Keratinocyte (primary cell): ENCODE measurements around the gene CDCA3. TPM values are rescaled to one million over a fixed set of nuclear protein-coding genes. Genes with fewer than 3 reads are reported as not detected.

Experiments
- DNase-seq: peaks from one replicate; pipeline ENCODE4 v3.0.0-alpha.2; 2011; ENCODE audit warnings: low read depth, missing footprints, low spot score
- FAIRE-seq: peaks from 2 replicates; lab custom pipeline; 2011; peaks lifted over from hg19 to GRCh38; lab: Jason Lieb, UNC
- H2AFZ ChIP-seq: 2 replicates; pipeline ENCODE4 v1.6.0; 2012; ENCODE audit warnings: low read length, control low read depth, inconsistent platforms; ENCODE audit not compliant: control insufficient read depth
- H3K27ac ChIP-seq: 2 replicates; pipeline ENCODE4 v1.5.1; 2011; ENCODE audit warnings: low read length; ENCODE audit not compliant: control insufficient read depth, insufficient read depth
- H3K27me3 ChIP-seq: 3 replicates; pipeline ENCODE4 v1.6.0; 2011; ENCODE audit warnings: low read length; ENCODE audit not compliant: control insufficient read depth, insufficient read depth; ENCODE audit errors: extremely low read depth
- H3K36me3 ChIP-seq, 2 experiments: 2 replicates in 1 of 2; 3 replicates in 1 of 2; pipeline ENCODE4 v1.5.1; 2011; ENCODE audit warnings: low read length in 2 of 2, mild to moderate bottlenecking in 1 of 2; ENCODE audit not compliant: control insufficient read depth in 2 of 2, insufficient read depth in 2 of 2; ENCODE audit errors: extremely low read depth in 1 of 2
- H3K4me1 ChIP-seq: 3 replicates; pipeline ENCODE4 v1.5.1; 2011; ENCODE audit warnings: low read length; ENCODE audit not compliant: control insufficient read depth, insufficient read depth; ENCODE audit errors: extremely low read depth
- H3K4me2 ChIP-seq: 3 replicates; pipeline ENCODE4 v1.6.0; 2011; ENCODE audit warnings: low read depth, low read length; ENCODE audit not compliant: control insufficient read depth, insufficient read depth; ENCODE audit errors: extremely low read depth
- H3K4me3 ChIP-seq, 3 experiments: fragments of 200-600 bp in 1 of 3; sonication (generic) in 1 of 3; 2 replicates in 2 of 3; 3 replicates in 1 of 3; pipeline ENCODE4 v1.5.1; 2011 to 2016; ENCODE audit warnings: low read length in 3 of 3, mild to moderate bottlenecking in 3 of 3, control low read depth in 2 of 3, inconsistent platforms in 1 of 3, low read depth in 1 of 3, mixed read lengths in 1 of 3, mixed run types in 1 of 3, moderate library complexity in 1 of 3; ENCODE audit not compliant: control insufficient read depth in 2 of 3, insufficient read depth in 2 of 3; ENCODE audit errors: extremely low read depth in 1 of 3
- H3K79me2 ChIP-seq: 2 replicates; pipeline ENCODE4 v1.6.0; 2012; ENCODE audit warnings: low read length; ENCODE audit not compliant: control insufficient read depth, insufficient read depth
- H3K9ac ChIP-seq: 3 replicates; pipeline ENCODE4 v1.6.0; 2011; ENCODE audit warnings: low read length; ENCODE audit not compliant: control insufficient read depth, insufficient read depth; ENCODE audit errors: extremely low read depth
- H3K9me1 ChIP-seq: 3 replicates; pipeline ENCODE4 v1.6.0; 2011; ENCODE audit warnings: low read length; ENCODE audit not compliant: control insufficient read depth, insufficient read depth; ENCODE audit errors: extremely low read depth
- H3K9me3 ChIP-seq: 2 replicates; pipeline ENCODE4 v1.5.1; 2012; ENCODE audit warnings: low read depth, low read length; ENCODE audit not compliant: control insufficient read depth
- H4K20me1 ChIP-seq: 3 replicates; pipeline ENCODE4 v1.6.0; 2011; ENCODE audit warnings: low read length; ENCODE audit not compliant: control insufficient read depth, insufficient read depth; ENCODE audit errors: extremely low read depth
- EZH2 ChIP-seq: IDR thresholded peaks from one replicate; pipeline ENCODE4 v1.6.1; 2012; ENCODE audit warnings: inconsistent platforms, mild to moderate bottlenecking, low read length, moderate library complexity
- dilution Hi-C: fragments of 300-500 bp; cut with MboI; formaldehyde crosslinking; loops from one replicate; pipeline ENCODE4 v1.7.0; 2020; ENCODE audit warnings: low sequenced_read_pairs; ENCODE audit not compliant: extremely low pct_ligation_motif_present
- polyA minus RNA-seq, 3 experiments: library from RNA; depleted of rRNA, polyadenylated mRNA; stranded (reverse); fragments of >200 nt; gene quantifications; 1 replicate in 1 of 3; 2 replicates in 1 of 3; 3 replicates in 1 of 3; pipeline ENCODE4 v1.2.3, GENCODE V29; 2011
- polyA plus RNA-seq, 5 experiments: library from polyadenylated mRNA; depleted of rRNA in 3 of 5; stranded (reverse) in 3 of 5; stranded (forward) in 1 of 5; unstranded in 1 of 5; fragments of >200 nt; gene quantifications; 1 replicate in 1 of 5; 2 replicates in 3 of 5; 3 replicates in 1 of 5; pipeline versions ENCODE4 v1.2.1 to v1.2.3, GENCODE V29; 2011 to 2012; ENCODE audit warnings: missing spikeins in 2 of 5, low read depth in 1 of 5, low replicate concordance in 1 of 5
- TF ChIP-seq, protein P1 (sequence below), 3 experiments: IDR thresholded peaks in 1 of 3; conservative IDR thresholded peaks in 1 of 3; optimal IDR thresholded peaks in 1 of 3; 2 replicates in 2 of 3; 3 replicates in 1 of 3; pipeline versions ENCODE3 to v1.5.1; 2011; ENCODE audit warnings: low read length in 3 of 3, mild to moderate bottlenecking in 3 of 3, moderate library complexity in 2 of 3, control low read depth in 1 of 3, inconsistent platforms in 1 of 3; ENCODE audit not compliant: insufficient read depth in 2 of 3; ENCODE audit errors: extremely low read depth in 1 of 3

CDCA3 gene
- polyA plus RNA-seq (2.1 to 16.9 TPM (median 15.0 TPM) in 3 replicates), polyA minus RNA-seq (3.0 to 10.4 TPM (median 7.5 TPM) in 3 replicates)
- polyA plus RNA-seq (2011; ENCODE audit: low read depth): 0.62 TPM
- 3.6 and 4.7 TPM in 2 replicates for polyA plus RNA-seq (2011; cell fraction: cytosol; rRNA removed)
- polyA plus RNA-seq (2011; cell fraction: nucleus; rRNA removed): 7.3 and 8.3 TPM in 2 replicates
- 0.55 and 15.7 TPM in 2 replicates for polyA plus RNA-seq (2012; ENCODE audit: low replicate concordance)
- 22.4 TPM for polyA minus RNA-seq (2011; cell fraction: cytosol; rRNA and poly(A)+ RNA removed)
- polyA minus RNA-seq (2011; cell fraction: nucleus; rRNA and poly(A)+ RNA removed): 5.0 and 9.8 TPM in 2 replicates

DNA sequence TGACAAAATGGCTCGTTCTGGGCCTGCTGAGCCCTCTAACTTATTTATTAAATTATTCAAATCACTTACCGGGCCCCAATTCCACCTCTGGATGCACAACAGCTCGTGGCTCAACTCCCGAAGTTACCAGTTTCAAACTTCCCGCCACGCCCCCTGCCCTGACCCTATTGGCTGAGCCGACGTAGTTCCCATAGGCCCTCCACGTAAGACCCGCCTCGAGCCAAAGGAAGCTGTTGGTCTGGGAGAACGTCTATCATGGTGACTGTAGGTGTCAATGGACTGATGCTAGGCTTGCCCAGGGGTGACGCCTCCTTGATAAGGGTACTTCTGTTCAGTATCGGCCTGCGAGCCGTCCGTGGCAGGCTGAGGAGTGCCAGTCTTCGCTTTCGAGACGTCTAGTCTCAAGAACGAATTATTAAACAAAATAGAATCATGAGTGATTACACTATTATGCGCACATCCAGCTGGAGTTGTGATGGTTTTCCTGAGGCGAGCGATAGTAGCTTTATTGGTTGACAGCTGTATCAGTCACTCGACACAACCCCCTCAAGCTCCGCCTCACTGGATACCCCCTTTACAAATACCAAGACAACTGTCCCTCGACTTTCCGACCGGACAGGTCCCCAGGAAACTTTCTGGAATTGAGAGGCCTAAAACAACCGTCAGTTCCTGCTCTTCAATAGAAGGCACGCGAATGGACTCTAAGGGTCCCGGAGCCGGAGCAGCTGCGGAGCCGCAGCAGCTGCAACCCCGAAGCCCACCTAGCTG is at the start of gene CDCA3:
CDCA3 (minus strand) TSS at position 134 of the 768 bp plus-strand sequence. CDS start 334 bp downstream, outside the sequence.
- H3K9ac ChIP-seq: peak within 1 kb of the TSS; percentile 92
- TF ChIP-seq EZH2: no peak
- TF ChIP-seq, protein P1, sequence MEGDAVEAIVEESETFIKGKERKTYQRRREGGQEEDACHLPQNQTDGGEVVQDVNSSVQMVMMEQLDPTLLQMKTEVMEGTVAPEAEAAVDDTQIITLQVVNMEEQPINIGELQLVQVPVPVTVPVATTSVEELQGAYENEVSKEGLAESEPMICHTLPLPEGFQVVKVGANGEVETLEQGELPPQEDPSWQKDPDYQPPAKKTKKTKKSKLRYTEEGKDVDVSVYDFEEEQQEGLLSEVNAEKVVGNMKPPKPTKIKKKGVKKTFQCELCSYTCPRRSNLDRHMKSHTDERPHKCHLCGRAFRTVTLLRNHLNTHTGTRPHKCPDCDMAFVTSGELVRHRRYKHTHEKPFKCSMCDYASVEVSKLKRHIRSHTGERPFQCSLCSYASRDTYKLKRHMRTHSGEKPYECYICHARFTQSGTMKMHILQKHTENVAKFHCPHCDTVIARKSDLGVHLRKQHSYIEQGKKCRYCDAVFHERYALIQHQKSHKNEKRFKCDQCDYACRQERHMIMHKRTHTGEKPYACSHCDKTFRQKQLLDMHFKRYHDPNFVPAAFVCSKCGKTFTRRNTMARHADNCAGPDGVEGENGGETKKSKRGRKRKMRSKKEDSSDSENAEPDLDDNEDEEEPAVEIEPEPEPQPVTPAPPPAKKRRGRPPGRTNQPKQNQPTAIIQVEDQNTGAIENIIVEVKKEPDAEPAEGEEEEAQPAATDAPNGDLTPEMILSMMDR (optimal IDR thresholded peaks at IDR 0.05 in 1 of 3, IDR thresholded peaks at IDR 0.05 in 1 of 3, conservative IDR thresholded peaks at IDR 0.05 in 1 of 3; ENCODE audit: extremely low read depth in 1 of 3, insufficient read depth in 2 of 3, low read length in 3 of 3): no peak
- no peaks in the 10 kb centered on the region for H3K27me3 ChIP-seq
- H3K4me1 ChIP-seq: peaks cover 21% of the 10 kb centered on the region
- DNase-seq: peak; percentile 97
- no peaks in the 10 kb centered on the region for H3K9me3 ChIP-seq
- H3K79me2 ChIP-seq: peaks cover 41% of the 10 kb centered on the region
- dilution Hi-C loops: no loop called here
- H3K4me2 ChIP-seq: peak within 1 kb of the TSS; percentile 94
- peaks cover 15 to 45% of the 10 kb centered on the region in 2 experiments for H3K36me3 ChIP-seq
- H4K20me1 ChIP-seq: no peaks in the 10 kb centered on the region
- FAIRE-seq: peak; percentile 95
- peak within 1 kb of the TSS; percentile 72 to 99 (median 95) for H3K4me3 ChIP-seq
- peak within 1 kb of the TSS; percentile 100 for H2AFZ ChIP-seq
- peak within 1 kb of the TSS; percentile 91 for H3K27ac ChIP-seq
- H3K9me1 ChIP-seq: no peaks in the 10 kb centered on the region

DNA sequence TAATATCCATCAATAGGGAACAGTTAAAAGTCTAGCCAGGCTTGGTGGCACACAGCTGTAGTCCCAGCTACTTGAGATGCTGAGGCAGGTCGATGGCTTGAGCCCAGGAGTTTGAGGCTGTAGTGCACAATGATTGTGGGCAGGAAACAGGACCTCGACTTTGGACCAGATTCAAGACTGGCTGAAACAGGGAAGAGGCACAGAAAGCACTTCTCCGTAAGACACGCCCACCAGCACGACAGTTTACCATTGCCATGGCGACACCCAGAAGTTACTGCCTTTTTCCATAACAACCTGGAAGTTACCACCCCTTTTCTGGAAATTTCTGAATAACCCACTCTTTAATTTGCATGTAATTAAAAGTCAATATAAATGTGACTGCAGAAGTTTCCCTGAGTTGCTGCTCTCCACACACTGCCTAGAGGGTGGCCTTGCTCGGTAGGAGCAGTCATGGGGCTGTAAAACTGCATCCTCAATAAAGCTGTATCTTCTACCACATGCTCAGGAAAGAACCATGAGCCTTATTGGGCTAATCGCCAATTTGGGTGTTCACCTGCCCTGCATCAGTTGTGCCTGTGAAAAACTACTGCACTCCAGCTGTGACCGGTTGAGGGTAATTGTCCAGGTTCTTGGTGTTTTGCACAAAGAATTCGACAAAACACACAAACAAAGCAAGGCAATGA is 48.9 kb upstream of the CDCA3 start:
- dilution Hi-C loops: no loop called here
- H3K4me2 ChIP-seq: no peak overlapping the region
- FAIRE-seq (no peak), DNase-seq (no peak)
- H3K9me3 ChIP-seq: no peaks in the 10 kb centered on the region
- H3K27ac ChIP-seq: no peak overlapping the region
- no peaks in the 10 kb centered on the region for H3K27me3 ChIP-seq
- no peaks in the 10 kb centered on the region for H3K9me1 ChIP-seq
- H2AFZ ChIP-seq: no peak overlapping the region
- H3K4me3 ChIP-seq: no peak overlapping the region
- no peak for TF ChIP-seq EZH2
- TF ChIP-seq, protein P1 (optimal IDR thresholded peaks at IDR 0.05 in 1 of 3, IDR thresholded peaks at IDR 0.05 in 1 of 3, conservative IDR thresholded peaks at IDR 0.05 in 1 of 3; ENCODE audit: extremely low read depth in 1 of 3, insufficient read depth in 2 of 3, low read length in 3 of 3): no peak
- no peaks in the 10 kb centered on the region for H3K79me2 ChIP-seq
- H4K20me1 ChIP-seq: no peaks in the 10 kb centered on the region
- H3K9ac ChIP-seq: no peak overlapping the region
- H3K4me1 ChIP-seq: peaks cover 8% of the 10 kb centered on the region
- no peaks in the 10 kb centered on the region for H3K36me3 ChIP-seq
